GM12873 (cell line): Measurements from ENCODE around the gene WDFY2.

ENCODE experiments used
- CTCF ChIP-seq: IDR thresholded peaks from 2 replicates; pipeline ENCODE4 v1.5.1; 2012; ENCODE audit warnings: low read depth, mild to moderate bottlenecking, moderate library complexity, low read length, control low read depth; ENCODE audit not compliant: insufficient read depth; ENCODE audit errors: missing control alignments

The WDFY2 gene

GRCh38 chr13:51596541-51596940, 12.3 kb downstream of the WDFY2 start:
- no peak for TF ChIP-seq CTCF

GRCh38 chr13:51599444-51600176, 15.3 kb downstream of the WDFY2 start:
- TF ChIP-seq CTCF, result peak; percentile 51

- no peak for TF ChIP-seq CTCF
These were observed 16.4 kb downstream of the WDFY2 start for GRCh38 chr13:51600703-51601102.

GRCh38 chr13:51601601-51602565, 17.6 kb downstream of the WDFY2 start:
- no peak for TF ChIP-seq CTCF

- TF ChIP-seq CTCF, result no peak
These were observed 19.5 kb downstream of the WDFY2 start for GRCh38 chr13:51603716-51604115.

- no peak for TF ChIP-seq CTCF
These were observed 21.4 kb downstream of the WDFY2 start for GRCh38 chr13:51605698-51606097.

GRCh38 chr13:51607165-51607564, 22.9 kb downstream of the WDFY2 start:
- TF ChIP-seq CTCF, result no peak
